Skeletal muscle cell (primary cell): ENCODE data around the gene ZNF670.

Experiments
- DNase-seq: peaks from one replicate; pipeline ENCODE4 v3.0.0-alpha.2; 2010; ENCODE audit warnings: low read depth
- H3K4me3 ChIP-seq: 2 replicates; pipeline ENCODE4 v1.5.1; 2011; ENCODE audit warnings: low read depth, mild to moderate bottlenecking, control low read depth, low read length, moderate library complexity

ZNF670 gene

DNA sequence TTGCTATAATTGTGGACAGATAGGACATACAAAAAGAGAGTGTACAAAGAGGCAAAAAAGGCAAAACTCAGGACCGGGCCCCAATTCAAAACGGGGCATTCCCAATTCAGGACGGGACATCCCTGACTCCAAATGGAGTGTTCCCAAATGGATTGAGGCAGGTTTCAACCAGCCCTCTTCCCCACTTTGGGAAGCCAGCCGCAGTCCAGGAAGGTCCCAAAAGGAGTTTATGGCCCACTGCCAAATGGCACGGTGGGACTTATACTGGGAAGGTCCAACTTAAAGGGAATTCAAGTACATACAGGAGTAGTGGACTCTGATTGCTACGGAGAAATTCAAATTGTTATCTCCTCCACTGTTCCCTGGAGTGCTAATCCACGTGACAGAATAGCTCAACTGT lies 29.1 kb upstream of the ZNF670 start:
- no peak overlapping the region for H3K4me3 ChIP-seq
- no peak for DNase-seq

DNA sequence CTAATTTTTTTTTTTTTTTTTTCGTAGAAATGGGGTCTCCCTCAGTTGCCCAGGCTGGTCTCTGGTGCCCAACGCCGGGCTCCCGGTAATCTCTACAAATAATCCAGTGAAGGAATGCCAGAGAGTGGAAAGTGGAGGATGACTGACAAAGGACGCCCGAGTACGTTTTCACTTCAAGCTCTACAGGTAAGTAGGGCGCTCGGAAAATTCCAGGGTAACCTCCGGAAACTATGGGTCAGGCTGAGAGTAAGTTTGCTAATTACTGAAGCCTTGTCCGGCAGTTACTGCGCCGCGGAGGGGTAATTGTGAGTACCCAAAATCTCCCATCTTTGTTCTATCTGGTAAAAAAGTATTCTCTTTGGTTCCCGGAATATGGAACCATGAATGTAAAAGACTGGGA lies 27.4 kb upstream of the ZNF670 start:
- DNase-seq = no peak
- H3K4me3 ChIP-seq = no peak overlapping the region

DNA sequence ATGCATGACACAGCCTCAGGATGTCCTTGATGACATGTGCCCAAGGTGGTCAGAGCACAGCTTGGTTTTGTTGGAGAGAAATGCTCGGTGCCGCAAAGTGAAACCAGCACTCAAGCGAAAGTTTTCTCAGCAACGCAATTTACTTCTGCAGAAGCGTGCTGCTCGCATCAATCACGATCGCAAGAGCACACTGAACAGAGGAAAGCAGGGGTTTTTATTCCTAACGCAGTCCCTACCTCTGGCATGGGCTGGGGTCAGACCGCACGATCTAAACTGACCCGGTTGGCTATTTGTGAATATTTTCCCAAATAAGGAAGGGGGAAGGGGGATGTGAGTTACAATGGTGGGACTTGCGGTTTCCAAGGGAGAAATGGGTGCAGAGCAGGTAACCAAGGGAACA lies 26.4 kb upstream of the ZNF670 start:
- H3K4me3 ChIP-seq = peak overlapping the region; percentile 97

DNA sequence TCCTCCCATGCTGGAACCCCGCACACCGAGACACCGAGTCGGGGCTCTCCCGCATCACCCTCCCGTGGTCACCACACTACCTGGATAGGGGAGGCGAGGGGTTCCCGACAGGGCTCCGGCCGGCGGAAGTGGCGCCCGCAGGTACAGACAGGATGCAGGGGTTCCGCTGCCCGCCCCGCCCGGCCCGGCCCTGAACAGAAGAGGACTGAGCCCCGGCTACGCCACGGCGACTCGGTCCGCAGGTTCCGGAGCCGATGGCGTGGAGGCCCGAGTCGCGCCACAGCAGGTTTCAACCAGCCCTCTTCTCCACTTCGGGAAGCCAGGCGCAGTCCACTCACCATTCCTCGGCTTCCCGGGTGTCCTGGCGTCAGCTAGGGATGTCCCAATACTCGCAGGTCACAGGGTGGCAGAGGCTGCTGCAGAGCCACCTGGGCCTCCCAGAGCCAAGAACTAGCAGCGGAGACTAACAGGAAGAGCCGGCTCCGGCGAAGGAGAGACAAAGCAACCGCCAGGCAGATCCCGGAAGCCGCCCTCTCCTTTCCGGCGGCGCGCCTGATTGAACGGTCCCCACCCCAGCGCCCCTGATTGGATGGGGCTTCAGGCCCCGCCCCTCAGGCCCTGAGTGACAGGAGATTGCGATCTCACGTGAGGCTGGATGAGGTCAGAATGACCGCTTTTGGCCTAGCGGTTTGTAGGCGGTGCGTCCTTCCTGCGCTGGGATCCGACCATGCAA lies 25.4 kb upstream of the ZNF670 start, which contains the start of gene ZNF669:
TSS of gene ZNF669 (minus strand) at position 498 of the 733 bp plus-strand sequence. CDS start at position 341, 157 bp downstream.
- DNase-seq = peak; percentile 85
- H3K4me3 ChIP-seq = peak within 1 kb of the TSS; percentile 97

More for the DNA sequence above, 26.4 kb upstream of the ZNF670 start:
- no peak for DNase-seq

DNA sequence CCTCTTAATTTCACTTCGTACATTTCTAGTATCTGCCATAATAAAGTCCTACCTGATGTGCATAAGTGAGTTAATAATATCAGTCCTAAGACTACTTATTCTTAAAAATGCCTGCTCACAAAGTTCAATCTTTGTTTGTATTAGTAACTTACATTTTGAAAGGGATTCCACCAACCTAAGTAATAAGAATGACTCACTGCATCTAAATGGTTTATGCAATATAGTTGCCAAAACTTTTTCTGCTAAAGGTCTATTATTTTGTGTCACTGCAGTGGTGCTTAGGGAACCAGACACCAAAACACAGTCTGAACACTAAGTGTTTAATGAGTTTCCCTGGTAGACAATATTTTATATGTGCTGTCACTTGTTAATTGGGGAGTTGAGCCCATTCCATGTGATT lies 23.8 kb upstream of the ZNF670 start:
- no peak overlapping the region for H3K4me3 ChIP-seq
- no peak for DNase-seq

DNA sequence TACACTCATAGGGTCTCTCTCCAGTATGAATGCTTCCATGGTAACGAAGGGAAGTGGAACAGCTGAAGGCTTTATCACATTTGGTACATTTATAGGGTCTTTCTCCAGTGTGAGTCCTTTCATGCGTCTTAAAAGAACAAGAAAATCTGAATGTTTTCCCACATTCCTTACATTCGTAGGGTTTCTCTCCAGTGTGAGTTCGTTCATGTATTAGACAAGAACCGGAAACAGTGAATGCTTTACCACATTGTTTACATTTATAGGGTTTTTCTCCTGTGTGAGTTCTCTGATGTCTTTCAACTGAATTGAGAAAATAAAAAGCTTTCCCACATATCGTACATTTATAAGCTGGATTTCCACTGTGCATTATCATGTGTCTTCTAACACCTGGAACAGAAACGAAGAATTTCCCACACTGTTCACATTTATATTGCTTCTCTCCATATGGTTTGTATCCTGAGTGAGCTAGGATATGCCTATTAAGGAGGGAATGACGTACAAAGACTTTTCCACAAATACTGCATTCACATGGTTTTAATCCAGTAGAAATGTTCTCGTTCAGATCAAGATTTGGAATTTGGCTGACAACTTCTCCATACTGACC lies 22.2 kb upstream of the ZNF670 start:
- no peak overlapping the region for H3K4me3 ChIP-seq
- DNase-seq = no peak

DNA sequence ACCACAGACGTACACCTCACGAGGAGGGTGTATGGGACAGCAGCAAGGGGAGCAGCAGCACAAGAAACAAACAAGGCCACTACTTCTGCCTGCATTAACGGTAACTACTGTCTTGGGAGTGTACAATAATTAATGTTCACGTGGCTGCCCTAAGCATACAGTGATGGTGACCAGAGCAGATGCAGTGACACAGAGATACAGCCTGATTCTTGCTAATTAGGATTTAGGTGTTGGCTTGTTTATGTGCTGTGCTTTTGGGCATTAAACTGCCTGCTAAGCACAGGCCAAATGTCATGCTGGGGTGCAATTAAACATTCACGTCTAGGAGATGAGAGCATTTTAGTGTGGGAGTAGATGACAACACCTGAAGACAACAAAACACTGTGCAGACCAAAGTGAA lies 18.3 kb upstream of the ZNF670 start:
- no peak for DNase-seq
- H3K4me3 ChIP-seq = no peak overlapping the region

DNA sequence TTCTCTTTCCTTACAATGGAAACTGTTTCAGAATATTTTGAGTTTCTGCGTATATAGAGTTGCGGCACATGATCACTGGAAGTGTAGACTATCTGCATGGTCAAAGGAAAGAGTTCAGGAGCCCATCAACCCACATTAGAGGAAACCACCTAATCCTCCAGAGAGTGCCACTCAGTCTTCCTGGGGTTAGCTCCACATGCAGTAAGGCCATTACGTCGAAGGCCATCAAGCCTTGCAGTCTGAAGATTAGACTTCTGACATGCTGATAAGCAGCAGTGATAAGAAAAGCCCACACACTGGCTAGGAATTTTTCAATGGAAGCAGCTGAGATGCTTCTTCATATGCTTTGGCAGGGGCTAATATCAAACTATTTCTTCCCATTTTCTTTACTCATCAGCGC lies 17.9 kb upstream of the ZNF670 start:
- H3K4me3 ChIP-seq = no peak overlapping the region
- no peak for DNase-seq

DNA sequence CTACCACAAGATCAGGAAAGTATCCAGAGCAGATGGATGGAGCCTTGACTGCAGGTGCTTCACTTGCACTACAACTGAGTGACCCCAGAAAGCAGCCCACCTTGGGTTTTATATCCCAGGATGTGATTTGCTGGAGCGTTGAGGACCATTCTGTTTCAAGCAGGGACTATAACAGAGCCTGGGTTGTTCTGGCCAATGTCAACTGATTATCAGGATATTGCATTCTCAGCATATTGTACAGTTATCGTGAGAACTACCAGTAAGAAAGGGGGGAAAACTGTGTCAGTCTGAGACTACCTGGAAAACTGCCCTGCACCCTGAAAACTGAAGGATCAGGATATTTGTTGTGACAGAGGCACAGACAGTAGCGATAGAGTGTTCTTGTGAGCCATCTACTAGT lies 17.5 kb upstream of the ZNF670 start:
- DNase-seq = no peak

DNA sequence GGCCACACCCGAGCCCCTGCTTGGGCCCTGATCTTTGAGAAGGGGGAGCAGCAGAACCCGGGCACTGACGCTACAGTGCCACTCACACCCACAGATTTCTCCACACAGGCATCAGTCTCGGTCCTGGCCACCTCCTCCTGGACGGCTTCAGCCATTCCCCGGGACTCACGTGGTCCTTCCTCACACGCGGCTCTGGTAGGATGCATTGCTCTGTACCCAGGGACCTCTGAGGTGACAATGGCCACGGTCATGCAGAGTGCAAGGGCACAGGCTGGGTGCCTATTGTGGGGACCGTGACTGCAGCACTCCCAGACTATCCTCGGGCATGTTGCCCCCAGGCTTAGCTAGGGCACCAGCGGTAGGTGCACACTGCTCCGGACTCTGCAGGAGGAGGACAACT lies 11.8 kb upstream of the ZNF670 start:
- DNase-seq = no peak
- H3K4me3 ChIP-seq = no peak overlapping the region

More for the DNA sequence above, 17.5 kb upstream of the ZNF670 start:
- no peak overlapping the region for H3K4me3 ChIP-seq

DNA sequence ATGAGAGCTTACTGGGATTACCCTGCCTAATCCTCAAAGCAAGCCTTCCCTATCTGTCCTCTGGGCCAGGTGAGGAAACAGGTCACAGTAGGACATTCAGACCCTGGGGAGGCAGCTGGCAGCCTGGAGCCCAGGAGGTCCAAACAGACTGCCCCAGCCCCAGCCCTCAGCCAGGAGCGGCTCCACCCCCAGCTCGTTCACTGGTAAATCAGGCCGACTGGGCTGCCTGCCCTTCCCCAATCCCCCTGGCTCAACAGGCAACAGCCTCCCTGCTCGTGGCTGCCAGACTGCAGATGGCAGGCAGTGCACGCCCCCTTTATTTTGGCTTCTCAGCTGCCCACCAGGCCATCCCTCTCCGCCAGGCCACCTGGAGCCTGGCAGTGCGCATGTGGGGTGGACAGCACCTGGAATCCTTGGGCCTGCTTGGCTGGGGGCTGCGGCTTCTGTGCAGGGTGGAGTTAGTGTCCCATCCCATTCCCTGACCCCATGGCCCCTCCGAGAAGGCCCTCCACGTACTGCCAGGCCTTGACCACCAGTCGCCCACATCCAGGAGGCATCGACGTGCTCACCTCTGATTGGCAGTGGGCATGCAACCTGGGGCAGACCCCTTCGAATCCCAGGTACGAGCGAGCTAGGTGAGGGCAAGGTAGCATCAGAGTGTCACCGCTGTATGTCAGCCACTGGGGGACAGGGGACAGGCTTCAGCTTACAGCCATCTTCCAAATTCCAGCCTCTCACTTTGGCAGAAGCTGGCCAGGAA lies 11.2 kb upstream of the ZNF670 start:
- DNase-seq = no peak
- no peak overlapping the region for H3K4me3 ChIP-seq

DNA sequence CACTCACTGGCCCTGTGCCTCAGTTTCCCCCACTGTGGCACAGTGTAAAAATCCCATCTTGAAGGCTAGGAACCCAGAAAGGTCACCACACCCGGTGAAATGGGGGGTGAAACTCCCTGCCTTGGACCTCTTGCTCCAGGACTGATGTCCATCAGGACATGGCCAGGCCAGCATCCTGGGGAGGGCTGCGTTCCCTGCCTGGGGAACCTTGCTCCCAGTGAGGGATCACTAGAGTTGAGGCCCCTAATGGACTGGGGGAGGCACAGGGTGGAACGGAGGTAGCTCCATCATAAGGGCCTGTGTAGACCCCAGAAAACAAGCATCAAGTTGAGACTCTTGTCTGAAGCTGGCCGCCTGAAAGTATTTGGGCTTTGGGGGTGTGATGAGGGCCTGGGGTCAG lies 10.4 kb upstream of the ZNF670 start:
- no peak overlapping the region for H3K4me3 ChIP-seq
- no peak for DNase-seq

DNA sequence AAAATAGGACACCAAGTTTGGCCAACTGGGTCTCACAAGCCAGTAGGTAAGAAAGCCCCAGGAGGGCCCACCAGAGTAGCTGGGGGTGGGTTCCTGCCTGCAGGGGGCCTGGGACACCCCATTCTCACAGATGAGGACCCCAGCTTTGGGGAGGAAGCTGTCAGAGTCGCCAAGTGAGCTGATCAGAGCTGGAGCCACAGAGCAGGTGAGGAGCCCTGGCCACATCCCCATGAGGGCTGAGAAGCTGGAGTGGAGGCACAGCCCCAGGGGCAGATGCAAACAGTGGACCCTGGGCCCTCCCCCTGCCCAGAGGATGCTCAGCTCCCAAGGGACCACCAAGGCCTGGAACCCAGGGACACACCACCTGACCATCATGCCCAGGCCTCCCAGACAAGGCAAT lies 8.6 kb upstream of the ZNF670 start:
- DNase-seq = no peak
- no peak overlapping the region for H3K4me3 ChIP-seq

DNA sequence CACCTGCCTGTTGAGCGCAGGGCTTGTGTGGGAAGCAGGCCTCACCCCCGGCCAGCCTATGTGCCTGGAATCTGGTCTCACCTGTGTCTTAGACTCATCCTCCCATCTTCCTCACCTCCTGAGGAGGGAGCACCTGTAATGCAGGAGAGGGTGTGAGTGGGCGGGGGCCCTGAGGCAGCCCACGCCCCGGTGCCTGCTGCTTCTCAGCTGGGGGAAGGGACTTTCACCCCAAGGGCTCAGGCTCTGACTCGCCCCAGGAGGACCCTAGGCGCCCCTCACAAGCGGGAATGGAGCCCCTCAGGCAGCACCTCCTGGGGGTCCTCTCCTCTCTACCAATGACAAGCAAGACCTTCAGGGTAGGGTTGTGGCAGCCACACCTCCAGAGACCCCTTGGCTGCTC lies 6.7 kb upstream of the ZNF670 start:
- H3K4me3 ChIP-seq = no peak overlapping the region
- no peak for DNase-seq

DNA sequence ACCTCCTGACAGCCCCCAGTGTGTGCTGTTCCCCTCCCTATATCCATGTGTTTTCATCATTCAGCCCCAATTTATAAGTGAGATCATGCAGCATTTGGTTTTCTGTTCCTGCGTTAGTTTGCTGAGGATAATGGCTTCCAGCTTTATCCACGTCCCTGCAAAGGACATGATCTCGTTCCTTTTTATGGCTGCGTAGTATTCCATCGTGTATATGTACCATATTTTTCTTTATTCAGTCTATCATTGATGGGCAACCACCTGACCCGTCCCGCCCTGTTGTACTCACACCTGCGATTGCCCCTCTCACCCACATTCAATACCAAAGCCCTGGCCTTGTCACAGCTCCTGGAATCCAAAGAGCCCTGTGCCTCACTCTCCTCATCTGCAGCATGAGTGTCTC lies 6.2 kb upstream of the ZNF670 start:
- no peak overlapping the region for H3K4me3 ChIP-seq
- DNase-seq = no peak

DNA sequence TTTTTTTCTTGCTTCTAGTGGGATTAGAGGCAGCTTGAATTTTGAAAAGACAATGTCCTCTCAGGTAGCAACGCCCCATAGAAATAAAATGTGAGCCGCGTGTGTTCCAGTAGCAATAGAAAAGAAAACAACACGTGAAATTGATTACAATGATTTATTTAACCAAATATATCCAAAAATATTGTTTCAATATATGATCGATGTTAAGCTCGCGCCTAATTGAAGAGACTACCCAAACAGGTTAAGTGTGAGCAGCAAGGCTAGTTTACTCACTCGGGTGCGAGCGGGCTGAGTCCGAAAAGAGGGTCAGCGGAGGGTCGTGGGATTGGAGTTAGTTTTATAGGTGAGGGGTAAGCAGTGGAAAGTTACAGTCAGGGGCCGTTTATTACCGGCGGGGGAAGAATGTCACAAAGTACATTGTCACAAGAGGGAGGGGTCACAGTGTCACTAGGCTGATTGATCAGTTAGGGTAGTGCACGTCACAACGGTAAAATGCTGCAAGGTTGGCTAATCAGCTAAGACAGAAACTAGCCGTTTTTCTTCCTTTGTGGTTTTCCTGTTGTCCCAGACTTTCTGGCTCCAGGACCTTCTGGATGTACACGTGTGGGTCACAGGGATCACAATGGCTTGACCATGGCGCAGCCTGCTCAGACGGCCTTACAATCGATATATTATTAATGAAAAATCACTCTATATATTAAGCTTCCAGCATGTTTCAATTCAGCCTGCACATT lies 697 bp upstream of the ZNF670 start:
- H3K4me3 ChIP-seq = peak overlapping the region; percentile 77
- no peak for DNase-seq

DNA sequence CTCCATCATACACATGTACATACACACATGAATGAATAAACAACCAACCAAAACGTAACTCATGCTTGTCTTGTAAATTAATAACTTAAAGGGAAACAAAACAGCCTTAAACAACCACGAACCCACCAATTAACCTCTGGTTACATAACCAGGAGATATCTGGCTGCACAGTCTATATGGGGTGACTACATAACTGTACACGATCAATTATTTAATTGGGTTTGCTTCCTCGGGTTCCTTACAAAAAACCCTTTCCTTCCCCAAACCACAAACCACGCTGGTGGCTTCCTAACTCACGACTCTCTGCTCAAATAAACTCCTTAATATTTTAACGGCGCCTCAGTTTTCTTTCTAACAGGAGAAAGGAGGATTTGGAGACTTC lies 744 bp downstream of the ZNF670 start:
- H3K4me3 ChIP-seq = peak overlapping the region; percentile 77
- DNase-seq = no peak

DNA sequence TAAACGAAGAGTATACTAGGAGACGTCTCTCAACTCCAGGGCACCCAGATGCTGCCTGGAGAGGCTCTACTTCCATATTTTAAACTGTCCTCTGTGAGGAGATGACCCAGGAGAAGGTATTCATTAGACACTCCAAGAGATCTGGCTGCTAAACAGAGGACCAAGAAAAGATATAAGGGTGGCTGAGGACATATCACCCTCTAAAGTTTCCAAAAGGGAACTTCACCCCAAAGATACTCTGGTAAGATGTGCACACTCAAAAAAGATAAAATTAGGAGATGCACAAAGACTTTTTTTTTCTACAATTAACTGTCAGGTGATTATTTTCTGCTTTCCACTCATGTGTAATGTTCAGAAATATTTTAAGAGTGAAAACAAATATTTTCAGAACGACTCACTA lies 1.4 kb downstream of the ZNF670 start:
- H3K4me3 ChIP-seq = no peak overlapping the region
- no peak for DNase-seq

DNA sequence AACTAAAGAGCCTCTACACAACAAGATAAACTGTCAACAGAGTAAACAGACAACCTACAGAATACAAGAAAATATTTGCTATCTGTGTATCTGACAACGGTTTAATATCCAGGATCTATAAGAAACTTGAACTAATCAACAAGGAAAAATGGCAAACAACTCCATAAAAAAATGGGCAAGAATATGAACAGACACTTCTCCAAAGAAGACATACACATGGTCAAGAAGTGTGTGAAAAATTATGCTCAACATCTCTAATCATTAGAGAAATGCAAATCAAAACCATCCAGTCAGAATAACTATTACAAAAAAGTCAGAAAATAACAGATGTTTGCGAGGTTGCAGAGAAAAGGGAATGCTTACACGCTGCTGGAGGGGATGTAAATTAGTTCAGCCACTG lies 8.0 kb downstream of the ZNF670 start:
- no peak for DNase-seq
- H3K4me3 ChIP-seq = no peak overlapping the region

DNA sequence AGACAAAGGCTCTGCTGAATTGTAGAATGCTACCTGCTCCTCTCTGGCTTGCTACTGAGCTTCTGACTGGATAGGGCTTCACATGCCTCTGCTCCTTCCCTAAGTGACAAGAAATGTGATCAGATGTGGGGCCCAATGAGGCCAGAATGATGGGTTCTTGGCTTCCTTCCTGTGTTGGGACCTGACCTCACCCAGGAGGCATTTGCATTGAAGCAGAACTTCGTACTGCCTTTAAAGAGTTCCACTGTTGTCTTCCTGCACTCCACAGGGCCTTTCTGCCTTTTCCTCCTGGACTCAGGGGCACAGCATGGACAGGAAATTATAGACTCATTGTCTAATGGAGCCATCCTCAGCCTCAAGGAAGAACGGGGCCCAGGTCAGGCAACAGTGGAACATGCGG lies 14.3 kb downstream of the ZNF670 start:
- H3K4me3 ChIP-seq = no peak overlapping the region
- no peak for DNase-seq
